Neural progenitor cell (in vitro differentiated cells): ENCODE results near the gene SLC25A17.

Experiments
- CTCF ChIP-seq: fragments of 200-600 bp; sonication (generic); IDR thresholded peaks from 2 replicates; pipeline ENCODE4 v1.5.1; 2017; ENCODE audit warnings: antibody characterized with exemption, mild to moderate bottlenecking
- EZH2 ChIP-seq: fragments of 200-600 bp; sonication (generic); IDR thresholded peaks from 2 replicates; pipeline ENCODE4 v1.6.1; 2017; ENCODE audit warnings: antibody characterized with exemption, mild to moderate bottlenecking, moderate library complexity

GRCh38 chr22:40766956-40767355, 52.2 kb downstream of the SLC25A17 start:
- TF ChIP-seq EZH2 (no peak), CTCF (no peak)
